K562 (cell line): ENCODE measurements around the gene TMEM120B.

Experiments used
- EZH2 ChIP-seq: IDR thresholded peaks from 2 replicates; pipeline ENCODE4 v1.6.1; 2012; ENCODE audit warnings: low read depth, mild to moderate bottlenecking, inconsistent platforms, low read length, borderline replicate concordance
- MITF ChIP-seq: IDR thresholded peaks from 2 replicates; pipeline ENCODE4 v1.6.1; 2014; ENCODE audit warnings: antibody characterized with exemption
- MLX ChIP-seq, 2 experiments: fragments of 450-650 bp in 1 of 2; sonication (generic) in 1 of 2; formaldehyde crosslinking; conservative IDR thresholded peaks; 2 replicates each; pipeline versions ENCODE4 v1.4.0 to v1.8.1; 2020 to 2022; ENCODE audit warnings: mild to moderate bottlenecking in 1 of 2, missing genetic modification reagents in 1 of 2
- SIN3B ChIP-seq: fragments of 450-650 bp; IDR thresholded peaks from 2 replicates; pipeline ENCODE4 v1.6.1; 2017; ENCODE audit warnings: low read depth, mild to moderate bottlenecking, moderate library complexity
- ZBTB7A ChIP-seq: IDR thresholded peaks from 2 replicates; pipeline ENCODE4 v1.6.1; 2011; ENCODE audit warnings: low read depth, mild to moderate bottlenecking, low read length, moderate library complexity, borderline replicate concordance; ENCODE audit not compliant: control insufficient read depth
- ZBTB8A ChIP-seq: fragments of 450-650 bp; IDR thresholded peaks from 2 replicates; pipeline ENCODE4 v1.6.1; 2018; ENCODE audit warnings: mild to moderate bottlenecking, moderate library complexity; ENCODE audit not compliant: partially characterized antibody

GRCh38 chr12:121786440-121786825 lies 73.9 kb downstream of the TMEM120B start:
- TF ChIP-seq ZBTB8A (no peak), MLX (CRISPR knock-in tag; conservative IDR thresholded peaks at IDR 0.05) (no peak), SIN3B (no peak), MITF (no peak), EZH2 (no peak), ZBTB7A (no peak)
